Measurements from ENCODE around the gene PDCD1LG2.
"Not testable (repeated sequence)": the region's sequence is repeated elsewhere in the genome, so short reads cannot be mapped to it uniquely, and the experiment has no call there.

PDCD1LG2 gene

GRCh38 chr9:5510360-5510931, at the start of gene PDCD1LG2:
TSS of gene PDCD1LG2 (plus strand) at chr9:5510531. CDS start at chr9:5522547, 12,016 bp downstream.
- DNase-seq, result peak; percentile 84 to 87

- DNase-seq, result not testable (repeated sequence)
These were observed 45.5 kb upstream of the PDCD1LG2 start for GRCh38 chr9:5464831-5465330.

GRCh38 chr9:5466005-5466404, 44.3 kb upstream of the PDCD1LG2 start:
- DNase-seq, result peak; percentile 53 to 78

- peak; percentile 61 to 63 for DNase-seq
These were observed 43.6 kb upstream of the PDCD1LG2 start for GRCh38 chr9:5466766-5467165.

- peak; percentile 47 to 60 for DNase-seq
These were observed 41.5 kb upstream of the PDCD1LG2 start for GRCh38 chr9:5468850-5469249.

GRCh38 chr9:5470122-5470521, 40.2 kb upstream of the PDCD1LG2 start:
- no peak for DNase-seq

- DNase-seq, result no peak
These were observed 39.5 kb upstream of the PDCD1LG2 start for GRCh38 chr9:5470816-5471215.

GRCh38 chr9:5475611-5476010, 34.7 kb upstream of the PDCD1LG2 start:
- DNase-seq, result not testable (repeated sequence)

GRCh38 chr9:5478206-5478605, 32.1 kb upstream of the PDCD1LG2 start:
- DNase-seq, result peak; percentile 72 to 93

GRCh38 chr9:5479994-5480694, 30.2 kb upstream of the PDCD1LG2 start:
- no peak for DNase-seq

- no peak for DNase-seq
These were observed 29.4 kb upstream of the PDCD1LG2 start for GRCh38 chr9:5480919-5481318.

- peak; percentile 38 to 48 for DNase-seq
These were observed 28.9 kb upstream of the PDCD1LG2 start for GRCh38 chr9:5481322-5482040.

- no peak for DNase-seq
These were observed 28.1 kb upstream of the PDCD1LG2 start for GRCh38 chr9:5482194-5482593.

- DNase-seq, result peak in 1 of 2 donors; percentile 62
These were observed 27.0 kb upstream of the PDCD1LG2 start for GRCh38 chr9:5483306-5483705.

GRCh38 chr9:5485378-5486085, 24.8 kb upstream of the PDCD1LG2 start:
- DNase-seq, result no peak

- no peak for DNase-seq
These were observed 23.3 kb upstream of the PDCD1LG2 start for GRCh38 chr9:5486988-5487387.

- DNase-seq, result no peak
These were observed 21.9 kb upstream of the PDCD1LG2 start for GRCh38 chr9:5488221-5489008.

- peak; percentile 78 to 82 for DNase-seq
These were observed 20.5 kb upstream of the PDCD1LG2 start for GRCh38 chr9:5489630-5490490.

- peak in 1 of 2 donors; percentile 54 for DNase-seq
These were observed 17.2 kb upstream of the PDCD1LG2 start for GRCh38 chr9:5492965-5493678.

Data from inflammatory macrophage treated with lipopolysaccharide for 1 hour (primary cell).